AG20443 (cell line): ENCODE data around the gene HMG20B.

Experiments
- DNase-seq: peaks from one replicate; pipeline ENCODE4 v3.0.0; 2012; ENCODE audit warnings: low spot score, mixed read lengths

HMG20B gene

DNA sequence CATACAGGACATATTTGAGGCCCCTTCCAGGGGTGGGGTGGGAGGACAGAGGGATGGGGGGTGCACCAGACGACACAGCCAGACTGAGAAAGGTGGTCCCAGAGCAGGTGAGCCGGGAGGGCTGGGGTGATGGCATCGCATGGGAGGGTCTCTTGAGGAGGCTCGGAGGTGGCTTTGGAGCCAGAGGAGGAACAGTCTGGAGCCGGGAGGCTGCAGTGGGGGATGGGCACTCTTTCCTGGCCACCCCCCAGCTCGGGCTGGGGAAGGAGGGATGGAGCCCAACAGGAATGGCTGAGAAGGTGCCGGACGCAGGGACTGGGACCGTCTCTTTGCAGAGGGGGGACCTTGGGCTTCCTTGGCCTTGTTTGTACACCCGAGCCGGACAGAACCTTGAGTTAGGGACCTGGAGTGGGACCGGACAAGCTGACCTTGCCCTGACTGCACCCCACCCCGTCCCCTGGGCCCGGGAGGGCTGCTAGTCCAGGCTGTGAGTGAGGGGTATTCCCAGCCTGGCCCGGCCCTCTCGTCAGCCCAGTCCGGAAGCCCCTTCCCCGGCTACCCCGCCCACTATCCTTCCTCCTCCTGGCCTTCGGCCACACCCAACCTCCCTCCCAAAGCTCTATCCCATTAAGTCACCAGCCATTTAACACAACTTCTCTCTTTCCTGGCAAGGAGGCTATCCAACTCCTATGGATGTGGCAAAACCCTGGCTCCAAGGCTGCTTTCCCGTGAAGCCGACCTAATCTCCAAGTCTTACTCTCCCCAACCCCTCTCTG, 34.7 kb downstream of the HMG20B start:
- peak; percentile 65 for DNase-seq

GRCh38 chr19:3608079-3608641, 35.4 kb downstream of the HMG20B start:
- no peak for DNase-seq

DNA sequence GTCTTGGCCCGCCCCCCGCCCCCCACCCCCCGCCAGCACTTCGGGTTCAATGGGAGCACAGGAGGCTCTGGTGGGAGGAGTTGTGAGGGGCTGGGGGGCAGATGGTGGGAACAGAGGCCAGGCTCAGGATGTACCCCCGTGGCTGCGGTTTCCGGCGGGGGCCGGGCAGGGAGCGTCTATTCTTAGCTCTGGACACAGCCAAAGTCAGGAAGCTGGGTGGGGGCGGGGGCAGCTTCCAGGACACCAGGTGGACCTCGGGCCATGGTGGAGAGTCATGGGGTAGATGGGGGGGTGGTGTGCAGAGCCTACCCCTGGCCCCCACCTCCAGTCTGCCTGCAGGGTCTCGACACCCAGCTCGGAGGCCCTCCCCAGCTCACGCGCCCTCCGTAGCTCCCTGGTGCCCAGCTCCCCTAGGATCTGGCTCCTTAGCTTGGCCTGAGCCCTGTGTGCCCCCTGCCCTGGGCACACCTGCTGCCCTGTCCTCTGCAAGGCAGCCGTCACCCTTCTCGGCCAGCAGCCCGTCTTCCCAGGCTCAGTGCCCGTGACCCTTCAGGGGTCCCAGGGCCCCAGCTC, 36.1 kb downstream of the HMG20B start:
- DNase-seq, result no peak

- no peak for DNase-seq
Observed at GRCh38 chr19:3609779-3610719, 37.3 kb downstream of the HMG20B start.

DNA sequence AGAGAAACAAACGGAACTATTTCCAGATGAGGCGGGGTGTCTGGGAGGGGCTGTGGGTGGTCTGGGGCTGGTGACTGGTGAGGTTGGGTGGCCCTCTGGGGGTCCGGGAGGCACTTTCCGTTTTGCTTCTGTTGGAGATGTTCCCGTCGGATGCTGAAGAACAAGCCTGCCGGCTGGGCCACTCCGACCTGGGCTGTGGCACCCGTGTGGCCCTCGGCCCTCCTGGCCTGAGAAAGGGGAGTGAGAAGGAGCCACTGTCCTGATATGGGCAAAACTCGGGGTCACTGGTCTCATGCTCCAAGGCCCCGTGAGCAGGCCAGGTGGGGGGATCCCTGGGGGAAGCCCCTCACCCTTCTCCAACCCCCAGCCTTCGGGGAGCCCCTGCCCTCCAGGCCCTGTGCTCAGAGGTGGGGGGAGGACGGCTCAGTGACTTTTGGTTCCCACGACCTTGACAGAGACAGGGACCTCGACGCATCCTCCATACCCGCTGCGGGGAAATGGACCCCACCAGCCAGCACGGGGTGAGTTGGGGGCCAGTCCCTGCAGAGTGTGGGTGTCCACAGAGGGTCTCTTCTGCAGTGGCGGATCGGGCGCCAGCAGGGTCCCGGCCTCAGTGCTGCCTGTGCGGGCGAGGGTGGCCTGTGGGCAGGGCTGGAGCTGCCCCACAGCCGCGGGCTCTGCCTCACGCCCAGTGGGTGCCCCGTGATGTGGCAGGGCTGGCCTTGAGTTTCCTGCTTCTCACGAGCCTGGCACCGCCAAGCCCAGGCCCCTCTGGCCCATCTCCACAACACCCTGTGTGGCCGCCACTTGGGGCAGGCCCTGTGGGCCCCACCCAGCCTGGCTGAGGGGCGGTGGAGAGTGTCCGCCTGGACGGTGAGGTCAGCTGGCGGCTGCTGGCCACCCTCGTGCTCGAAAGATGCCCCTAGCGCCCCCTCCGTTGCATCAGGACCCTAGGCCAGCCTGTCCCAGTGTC, 38.3 kb downstream of the HMG20B start:
- DNase-seq, result no peak

DNA sequence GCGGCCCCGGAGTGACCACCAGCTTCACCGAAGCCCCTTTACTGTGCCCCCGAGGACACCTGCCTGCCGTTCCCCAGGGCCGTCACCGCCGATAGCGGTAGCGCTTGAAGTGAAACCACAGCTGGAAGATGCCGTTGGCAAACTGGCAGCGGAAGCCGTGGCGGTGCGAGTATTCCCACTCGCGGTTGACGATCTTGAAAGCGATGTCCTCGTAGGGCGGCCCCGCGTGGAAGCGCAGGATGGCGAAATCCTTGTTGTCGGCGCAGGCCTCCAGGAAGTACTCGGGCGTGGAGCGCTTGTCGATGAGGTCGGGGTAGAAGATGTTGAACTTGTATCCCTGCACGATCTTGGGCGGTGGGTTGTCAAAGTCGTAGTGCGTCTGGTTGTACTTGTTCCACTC, 39.1 kb downstream of the HMG20B start:
- DNase-seq, result no peak

GRCh38 chr19:3612330-3612729, 39.6 kb downstream of the HMG20B start:
- DNase-seq, result no peak

DNA sequence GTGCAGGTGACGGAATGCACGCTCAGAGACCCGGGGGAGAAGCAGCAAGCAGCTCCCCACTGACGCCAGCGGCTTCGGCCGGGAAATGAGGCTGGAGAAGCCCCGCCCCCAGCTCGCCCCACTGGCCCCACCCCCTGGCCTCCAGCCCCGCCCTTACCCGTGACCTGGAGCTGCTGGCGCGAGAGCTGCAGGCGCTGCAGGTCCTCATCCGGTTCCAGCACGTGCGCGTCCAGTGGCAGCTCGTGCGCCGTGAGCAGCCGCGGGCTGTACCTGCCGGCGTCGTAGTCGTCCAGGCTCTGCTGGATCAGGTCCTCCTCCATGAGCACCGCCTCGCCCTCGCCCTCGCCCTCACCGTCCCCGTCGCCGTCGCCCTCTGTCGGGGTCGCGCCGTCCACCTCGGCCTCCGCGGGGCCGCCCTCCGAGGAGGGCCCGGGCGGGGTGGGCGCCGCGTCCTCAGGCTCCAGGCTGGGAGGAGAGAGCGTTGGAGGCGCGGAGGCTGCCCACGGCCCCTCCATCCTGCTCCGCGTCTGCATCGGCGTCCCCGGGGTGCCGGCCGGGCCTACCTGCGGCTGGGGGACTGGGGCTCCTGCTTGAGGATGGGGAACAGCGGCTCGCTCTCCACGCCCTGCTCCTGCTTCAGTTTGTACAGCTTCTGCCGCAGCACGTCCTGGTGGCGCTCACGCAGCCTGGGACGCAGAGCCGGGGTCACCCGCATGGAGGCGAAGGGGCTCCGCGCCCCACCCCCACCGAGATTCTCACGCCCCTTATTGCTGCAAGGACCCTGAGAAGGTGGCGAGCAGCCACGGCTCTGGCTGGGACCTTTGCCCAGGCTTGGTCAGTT, 40.4 kb downstream of the HMG20B start:
- no peak for DNase-seq

- DNase-seq, result no peak
Observed at GRCh38 chr19:3613818-3614661, 41.3 kb downstream of the HMG20B start.

DNA sequence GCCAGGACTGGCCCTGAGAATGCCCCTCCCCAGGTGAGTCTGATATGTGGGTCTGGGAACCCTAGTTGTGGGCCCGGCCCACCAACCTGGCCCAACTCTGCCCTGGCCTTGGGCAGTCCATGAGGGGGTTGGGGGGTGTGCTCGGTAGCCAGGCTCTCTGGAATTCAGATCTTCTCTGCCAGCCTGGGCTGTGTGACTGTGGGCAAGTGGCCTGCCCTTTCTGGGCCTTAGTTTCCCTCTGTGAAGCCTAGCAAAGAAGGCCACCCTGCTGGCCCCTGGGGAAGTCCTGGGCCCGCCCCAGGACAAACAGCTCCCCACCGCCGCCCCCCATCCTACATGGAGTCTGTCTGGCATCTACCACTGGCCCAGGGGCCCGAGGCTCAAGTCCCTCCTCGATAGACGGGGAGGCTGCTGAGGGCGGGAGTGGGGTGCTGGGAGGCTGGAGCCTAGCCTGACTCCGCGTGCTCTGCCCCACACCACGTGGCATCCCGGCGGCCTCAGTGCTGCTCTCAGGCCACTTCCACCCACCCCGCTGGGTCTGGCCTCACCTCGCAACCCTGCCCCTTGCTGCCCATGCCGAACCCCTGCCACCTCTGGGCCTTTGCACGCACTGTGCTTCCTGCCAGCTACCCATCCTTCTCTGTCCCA, 42.2 kb downstream of the HMG20B start:
- DNase-seq, result no peak

- DNase-seq, result no peak
Observed at GRCh38 chr19:3615524-3616135, 42.9 kb downstream of the HMG20B start.

- DNase-seq, result no peak
Observed at GRCh38 chr19:3617463-3617862, 44.7 kb downstream of the HMG20B start.

GRCh38 chr19:3618144-3618810, 45.5 kb downstream of the HMG20B start:
- DNase-seq, result peak; percentile 97

GRCh38 chr19:3618811-3619630, 46.3 kb downstream of the HMG20B start:
- DNase-seq, result no peak

DNA sequence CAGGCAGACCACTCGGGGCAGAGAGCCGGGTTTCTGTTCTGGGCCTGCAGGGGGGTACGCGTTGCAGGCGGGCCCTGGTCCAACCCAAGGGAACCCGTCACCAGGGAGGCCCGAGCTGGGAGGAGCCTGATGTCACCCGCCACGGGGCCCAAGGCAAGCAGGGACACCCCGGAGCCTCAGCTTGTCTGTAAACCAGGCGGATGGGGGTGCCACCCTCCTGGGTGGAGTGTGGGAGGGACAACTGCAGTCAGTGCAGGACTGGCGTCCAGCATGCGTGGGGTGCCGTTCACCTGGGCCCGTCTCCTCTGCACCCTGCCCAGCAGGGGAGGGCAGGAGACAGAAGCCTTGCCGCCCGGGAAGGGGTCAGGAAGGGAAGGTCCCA, 46.9 kb downstream of the HMG20B start:
- DNase-seq, result no peak

- peak; percentile 38 for DNase-seq
Observed at GRCh38 chr19:3620145-3620816, 47.5 kb downstream of the HMG20B start.
